ENCODE results near the gene PTPN9.

- TF ChIP-seq CTCF (optimal IDR thresholded peaks at IDR 0.05 in 1 of 3, IDR thresholded peaks at IDR 0.05 in 1 of 3, conservative IDR thresholded peaks at IDR 0.05 in 1 of 3; ENCODE audit: extremely low read depth in 1 of 3, insufficient read depth in 2 of 3, low read length in 3 of 3) (no peak), EZH2 (IDR thresholded peaks at IDR 0.05; ENCODE audit: low read length) (no peak)
Measured at GRCh38 chr15:75459581-75459980, 119.5 kb downstream of the PTPN9 start.

Measured in keratinocyte (primary cell).